SH-SY5Y (cell line): ENCODE data around the gene NOXA1.

Experiments
- GATA2 ChIP-seq: IDR thresholded peaks from 2 replicates; pipeline ENCODE4 v1.6.1; 2011; ENCODE audit warnings: mild to moderate bottlenecking, low read depth, low read length
- GATA3 ChIP-seq: IDR thresholded peaks from 2 replicates; pipeline ENCODE4 v1.6.1; 2011; ENCODE audit warnings: low read depth, mild to moderate bottlenecking, low read length, moderate library complexity

GRCh38 chr9:137390553-137391410 is 32.4 kb upstream of the NOXA1 start:
- TF ChIP-seq GATA2 (no peak), GATA3 (no peak)
